Activated CD8-positive, alpha-beta memory T cell treated with anti-CD3 and anti-CD28 coated beads, Interleukin-2, amount 50 U/mL, for 4 hours (primary cell): ENCODE data around the gene PANX1.
A peak's percentile ranks its signal among the peaks of the same experiment; 100 is the strongest.
"Not testable (repeated sequence)": the region's sequence is repeated elsewhere in the genome, so short reads cannot be mapped to it uniquely, and the experiment has no call there.

Source experiments
- DNase-seq: peaks from one replicate; pipeline ENCODE4 v3.0.0-alpha.2; 2020

PANX1 gene

GRCh38 chr11:94150704-94151685 is 22.4 kb downstream of the PANX1 start:
- no peak for DNase-seq

GRCh38 chr11:94151903-94152677 is 23.4 kb downstream of the PANX1 start:
- DNase-seq, result no peak

- no peak for DNase-seq
These were observed 24.0 kb downstream of the PANX1 start for GRCh38 chr11:94152678-94153065.

GRCh38 chr11:94153320-94153719 is 24.7 kb downstream of the PANX1 start:
- DNase-seq, result no peak

DNA sequence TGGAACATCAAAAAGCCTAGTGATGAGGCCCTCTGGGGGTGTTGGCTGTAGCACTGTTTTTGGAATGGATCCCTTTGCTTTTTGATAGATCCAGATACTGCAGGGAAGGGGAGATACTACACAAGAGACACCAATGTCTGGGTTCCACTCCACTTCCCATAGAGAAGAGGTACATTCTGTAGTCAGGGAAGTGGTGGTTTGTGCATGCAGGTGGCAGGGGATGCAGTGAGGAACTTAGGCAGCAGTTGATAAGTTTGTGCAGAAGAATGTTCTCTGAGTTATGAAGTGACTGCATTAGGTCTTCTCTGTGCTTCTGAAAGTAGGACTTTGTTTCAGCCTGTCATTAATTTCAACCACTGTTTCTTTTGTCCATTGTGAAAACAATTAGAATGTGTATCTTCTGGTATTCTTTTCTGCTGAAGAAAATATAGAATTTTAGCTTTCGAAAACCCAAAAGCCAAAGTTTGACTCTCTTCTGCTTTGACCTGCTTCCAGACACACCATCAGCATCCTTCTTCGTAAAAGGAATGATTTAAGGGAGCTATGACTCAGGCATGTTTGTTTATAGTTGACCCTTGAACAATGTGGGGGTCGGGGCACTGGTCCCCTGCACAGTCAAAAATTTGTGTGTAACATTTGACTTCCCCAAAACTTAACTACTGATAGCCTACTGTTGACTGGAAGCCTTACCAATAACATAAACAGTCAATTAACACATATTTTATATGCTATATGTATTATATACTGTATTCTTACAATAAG is 25.6 kb downstream of the PANX1 start:
- DNase-seq, result no peak

DNA sequence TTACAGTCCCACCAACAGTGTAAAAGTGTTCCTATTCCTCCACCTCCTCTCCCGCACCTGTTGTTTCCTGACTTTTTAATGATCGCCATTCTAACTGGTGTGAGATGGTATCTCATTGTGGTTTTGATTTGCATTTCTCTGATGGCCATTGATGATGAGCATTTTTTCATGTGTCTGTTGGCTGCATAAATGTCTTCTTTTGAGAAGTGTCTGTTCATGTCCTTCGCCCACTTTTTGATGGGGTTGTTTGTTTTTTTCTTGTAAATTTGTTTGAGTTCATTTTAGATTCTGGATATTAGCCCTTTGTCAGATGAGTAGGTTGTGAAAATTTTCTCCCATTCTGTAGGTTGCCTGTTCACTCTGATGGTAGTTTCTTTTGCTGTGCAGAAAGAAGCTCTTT is 28.7 kb downstream of the PANX1 start:
- not testable (repeated sequence) for DNase-seq

DNA sequence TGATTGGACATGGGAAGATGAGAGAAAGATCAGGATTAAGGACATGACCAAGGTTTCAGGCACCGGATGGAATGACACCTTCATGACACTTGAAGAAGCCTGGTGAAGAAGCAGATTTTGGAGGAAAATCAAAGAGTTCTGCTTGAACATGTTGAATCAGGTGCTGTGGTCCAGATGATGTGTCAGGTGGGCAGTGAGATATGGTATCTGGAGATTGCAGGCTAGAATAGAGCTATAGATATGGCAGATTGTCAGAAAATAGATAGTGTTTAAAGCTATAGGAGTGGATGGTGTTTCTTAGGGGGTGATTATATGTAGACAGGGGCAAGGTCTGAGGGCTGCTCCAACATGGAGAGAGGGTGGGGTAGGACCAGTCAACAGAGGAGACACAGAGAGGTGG is 40.2 kb downstream of the PANX1 start:
- DNase-seq, result no peak

- no peak for DNase-seq
These were observed 40.9 kb downstream of the PANX1 start for GRCh38 chr11:94169516-94169915.

GRCh38 chr11:94169930-94170545 is 41.4 kb downstream of the PANX1 start:
- no peak for DNase-seq

GRCh38 chr11:94170953-94171352 is 42.3 kb downstream of the PANX1 start:
- DNase-seq, result no peak

- peak; percentile 42 for DNase-seq
These were observed 43.2 kb downstream of the PANX1 start for GRCh38 chr11:94171693-94172440.

GRCh38 chr11:94175535-94175934 is 46.9 kb downstream of the PANX1 start:
- no peak for DNase-seq

- DNase-seq, result no peak
These were observed 49.7 kb downstream of the PANX1 start for GRCh38 chr11:94178331-94178730.

DNA sequence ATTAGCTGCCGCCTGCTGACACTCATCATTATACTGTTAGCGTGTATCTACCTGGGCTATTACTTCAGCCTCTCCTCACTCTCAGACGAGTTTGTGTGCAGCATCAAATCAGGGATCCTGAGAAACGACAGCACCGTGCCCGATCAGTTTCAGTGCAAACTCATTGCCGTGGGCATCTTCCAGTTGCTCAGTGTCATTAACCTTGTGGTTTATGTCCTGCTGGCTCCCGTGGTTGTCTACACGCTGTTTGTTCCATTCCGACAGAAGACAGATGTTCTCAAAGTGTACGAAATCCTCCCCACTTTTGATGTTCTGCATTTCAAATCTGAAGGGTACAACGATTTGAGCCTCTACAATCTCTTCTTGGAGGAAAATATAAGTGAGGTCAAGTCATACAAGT is 51.1 kb downstream of the PANX1 start:
- no peak for DNase-seq

DNA sequence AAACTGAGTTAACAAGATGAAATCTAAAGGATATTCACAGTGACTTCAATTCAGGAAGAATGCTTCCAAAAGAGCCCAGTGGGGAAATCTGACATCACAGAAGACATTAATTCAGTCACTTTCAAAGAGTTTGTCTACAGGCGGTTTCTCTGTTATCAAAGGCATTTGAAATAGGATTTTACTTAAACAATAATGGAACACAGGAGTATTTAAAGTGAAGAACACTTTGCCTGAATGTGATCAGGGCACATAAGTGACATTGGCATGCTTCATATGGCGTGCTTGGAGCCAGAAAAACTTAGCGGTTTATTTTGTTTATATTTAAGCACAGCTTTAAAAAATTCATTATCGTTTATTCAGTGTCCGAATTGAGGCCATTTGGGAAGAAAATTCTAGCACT is 52.9 kb downstream of the PANX1 start:
- no peak for DNase-seq

DNA sequence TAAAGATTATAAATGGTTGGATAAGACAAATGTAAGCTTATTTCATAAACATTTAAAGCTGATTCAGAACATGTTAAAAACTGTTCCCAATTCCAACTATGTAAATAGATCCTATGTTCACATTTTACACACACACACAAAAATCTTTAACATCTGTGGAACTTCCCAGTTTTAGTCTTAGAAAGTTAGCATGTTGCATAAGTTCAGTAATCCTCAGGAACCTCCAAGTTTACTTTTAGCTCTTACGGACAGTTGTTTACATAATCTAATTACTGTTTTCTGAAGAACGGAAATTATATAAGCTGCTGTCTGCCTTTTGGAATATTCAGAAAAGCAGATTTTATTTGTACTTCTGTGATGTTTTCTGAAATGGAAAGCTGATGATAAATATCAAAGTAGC is 53.3 kb downstream of the PANX1 start:
- DNase-seq, result no peak

GRCh38 chr11:94183251-94183885 is 54.7 kb downstream of the PANX1 start:
- DNase-seq, result no peak

DNA sequence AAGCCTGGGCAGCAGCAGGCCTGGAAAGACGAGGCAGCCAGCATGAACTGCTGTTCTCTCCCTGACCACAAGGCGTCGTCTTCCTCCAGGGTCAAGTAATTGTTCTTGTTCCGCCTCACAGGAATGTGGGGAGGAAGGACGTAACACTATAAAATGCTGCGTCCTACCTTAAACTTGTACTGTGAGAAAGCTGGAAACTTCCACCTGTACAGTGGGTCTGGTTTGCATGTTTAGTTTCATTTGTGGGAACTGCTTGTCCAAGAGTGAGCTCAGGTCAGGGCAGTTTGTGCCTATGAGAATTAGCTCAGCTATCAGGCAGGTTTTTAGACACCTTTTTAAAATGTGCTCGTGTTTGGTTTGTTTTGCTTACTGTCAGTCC is 55.2 kb downstream of the PANX1 start:
- DNase-seq, result peak; percentile 29

GRCh38 chr11:94184362-94184761 is 55.7 kb downstream of the PANX1 start:
- no peak for DNase-seq

DNA sequence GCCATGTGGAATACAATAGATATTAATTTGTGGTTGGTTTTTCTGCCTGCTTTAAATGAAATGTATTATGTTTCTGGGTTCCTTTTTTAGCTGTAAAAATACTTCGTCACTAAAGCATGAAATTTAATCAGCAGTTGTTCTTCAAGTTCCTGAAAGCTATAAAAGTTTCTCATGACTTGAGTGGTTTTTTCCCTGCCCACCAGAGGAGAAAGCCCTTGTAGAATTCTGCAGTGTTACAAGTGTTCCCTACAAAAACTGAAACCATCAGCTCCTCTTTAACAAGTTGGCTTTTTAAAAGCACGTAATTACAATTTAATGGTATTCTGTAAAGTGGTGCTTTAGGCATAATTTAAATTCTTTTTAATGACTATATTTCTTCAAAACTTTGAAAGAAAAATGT is 56.2 kb downstream of the PANX1 start:
- no peak for DNase-seq

DNA sequence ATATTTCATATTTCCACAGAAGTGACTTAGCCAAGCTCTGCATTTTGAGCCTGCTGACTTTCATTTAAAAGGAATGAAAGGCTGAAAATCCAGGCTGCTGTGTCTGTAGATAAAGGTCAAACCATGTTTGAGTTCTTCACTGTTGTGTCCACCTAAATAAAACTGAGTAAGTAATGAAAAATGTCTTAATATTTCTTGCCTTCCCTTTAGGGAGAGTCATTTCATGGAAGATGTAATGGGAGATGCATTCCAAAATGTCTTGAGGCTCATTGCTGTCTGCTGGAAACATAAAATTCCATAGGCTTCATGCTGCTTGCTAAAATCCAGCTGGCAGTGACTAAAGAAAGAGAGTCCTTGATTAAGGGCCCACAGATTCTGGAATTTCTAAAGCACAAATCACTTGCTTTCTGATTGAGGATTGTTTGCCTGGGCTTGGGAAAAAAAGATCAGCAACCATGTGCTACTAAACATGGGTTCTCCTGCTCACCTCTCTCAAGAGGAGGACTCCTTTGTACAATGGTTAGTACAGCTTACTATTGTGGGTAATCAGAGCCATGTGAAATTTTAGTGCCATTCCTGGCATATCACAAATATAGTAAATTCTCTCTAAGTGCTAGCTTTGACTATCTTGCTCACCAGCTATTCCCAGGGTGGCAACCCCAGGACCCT is 56.9 kb downstream of the PANX1 start:
- no peak for DNase-seq
